GM19043 (cell line): ENCODE data around the gene UST.

Experiments used
- ATAC-seq: cut with Tn5 transposase; IDR thresholded peaks from one replicate; pipeline ENCODE4 v1.9.1; 2021; ENCODE audit warnings: low read depth; ENCODE audit not compliant: unreplicated experiment

Gene UST

GRCh38 chr6:149052350-149053106, 305.7 kb downstream of the UST start:
- ATAC-seq = no peak

- ATAC-seq = peak; percentile 2
These were observed 307.2 kb downstream of the UST start for GRCh38 chr6:149053848-149054558.

GRCh38 chr6:149054559-149055194, 307.8 kb downstream of the UST start:
- peak; percentile 86 for ATAC-seq

- no peak for ATAC-seq
These were observed 308.5 kb downstream of the UST start for GRCh38 chr6:149055195-149055899.

GRCh38 chr6:149056777-149057463, 310.1 kb downstream of the UST start:
- ATAC-seq = no peak

GRCh38 chr6:149057464-149057840, 310.6 kb downstream of the UST start:
- ATAC-seq = no peak

- ATAC-seq = no peak
These were observed 312.7 kb downstream of the UST start for GRCh38 chr6:149059557-149059956.

GRCh38 chr6:149060300-149060984, 313.6 kb downstream of the UST start:
- peak; percentile 76 for ATAC-seq

GRCh38 chr6:149060985-149061760, 314.3 kb downstream of the UST start:
- ATAC-seq = no peak

GRCh38 chr6:149061930-149062329, 315.1 kb downstream of the UST start:
- no peak for ATAC-seq

GRCh38 chr6:149062653-149063348, 316.0 kb downstream of the UST start:
- ATAC-seq = no peak

- no peak for ATAC-seq
These were observed 316.6 kb downstream of the UST start for GRCh38 chr6:149063468-149063867.

GRCh38 chr6:149064001-149064659, 317.3 kb downstream of the UST start:
- ATAC-seq = no peak

GRCh38 chr6:149064660-149065015, 317.8 kb downstream of the UST start:
- no peak for ATAC-seq

GRCh38 chr6:149065121-149065520, 318.3 kb downstream of the UST start:
- ATAC-seq = no peak

GRCh38 chr6:149065658-149066556, 319.1 kb downstream of the UST start:
- ATAC-seq = peak; percentile 97

- ATAC-seq = no peak
These were observed 325.2 kb downstream of the UST start for GRCh38 chr6:149071997-149072396.
